Smooth muscle cell (in vitro differentiated cells): Measurements from ENCODE around the gene SVEP1. TPM values are rescaled to one million over a fixed set of nuclear protein-coding genes. Genes with fewer than 3 reads are reported as not detected.

Experiments used
- DNase-seq: peaks from one replicate; lab custom pipeline; 2025; ENCODE audit not compliant: unreplicated experiment; lab: John Stamatoyannopoulos, UW
- H2AFZ ChIP-seq: fragments of 200-600 bp; sonication (generic); 2 replicates; pipeline ENCODE4 v1.6.0; 2016; ENCODE audit warnings: antibody characterized with exemption, low read depth, mild to moderate bottlenecking
- H3F3A ChIP-seq: fragments of 200-600 bp; sonication (generic); 2 replicates; pipeline ENCODE4 v1.6.0; 2017; ENCODE audit warnings: antibody characterized with exemption, low read depth
- H3K27ac ChIP-seq: fragments of 200-600 bp; sonication (generic); 2 replicates; pipeline ENCODE4 v1.5.1; 2016; ENCODE audit warnings: low read depth, mild to moderate bottlenecking
- H3K27me3 ChIP-seq: fragments of 200-600 bp; sonication (generic); 2 replicates; pipeline ENCODE4 v1.6.1; 2016; ENCODE audit warnings: low read depth, mild to moderate bottlenecking
- H3K36me3 ChIP-seq: fragments of 200-600 bp; sonication (generic); 2 replicates; pipeline ENCODE4 v1.5.1; 2016; ENCODE audit warnings: low read depth
- H3K4me1 ChIP-seq: fragments of 200-600 bp; sonication (generic); 2 replicates; pipeline ENCODE4 v1.5.1; 2016; ENCODE audit warnings: low read depth
- H3K4me2 ChIP-seq: fragments of 200-600 bp; sonication (generic); 2 replicates; pipeline ENCODE4 v1.6.0; 2016; ENCODE audit warnings: mild to moderate bottlenecking
- H3K4me3 ChIP-seq: fragments of 200-600 bp; sonication (generic); 2 replicates; pipeline ENCODE4 v1.5.1; 2016; ENCODE audit warnings: mild to moderate bottlenecking
- H3K79me2 ChIP-seq: fragments of 200-600 bp; sonication (generic); 2 replicates; pipeline ENCODE4 v1.6.0; 2016; ENCODE audit warnings: low read depth, mild to moderate bottlenecking
- H3K9ac ChIP-seq: fragments of 200-600 bp; sonication (generic); 2 replicates; pipeline ENCODE4 v1.6.0; 2016; ENCODE audit warnings: low read depth
- H3K9me3 ChIP-seq: fragments of 200-600 bp; sonication (generic); replicated peaks from 2 replicates; pipeline ENCODE4 v1.5.1; 2016; ENCODE audit warnings: low read depth
- H4K20me1 ChIP-seq: fragments of 200-600 bp; sonication (generic); 2 replicates; pipeline ENCODE4 v1.6.0; 2016; ENCODE audit warnings: low read depth
- WGBS: methylation state at CpG from one replicate; pipeline ENCODE4 v1.1.7; 2016; ENCODE audit warnings: low lambda C conversion rate; 5-methylcytosine and 5-hydroxymethylcytosine counted together
- polyA plus RNA-seq: library from polyadenylated mRNA; unstranded; fragments of >200 nt; fragmentation: Nextera tagmentation; extraction: Ambion mirVana; gene quantifications from 2 replicates; pipeline ENCODE4 v1.2.1, GENCODE V29; 2016
- total RNA-seq: library from RNA; depleted of rRNA; stranded (reverse); fragments of >200 nt; gene quantifications from 2 replicates; pipeline ENCODE4 v1.2.3, GENCODE V29; 2014
- TF ChIP-seq, protein P1 (sequence below): fragments of 200-600 bp; sonication (generic); IDR thresholded peaks from 2 replicates; pipeline ENCODE4 v1.5.1; 2017; ENCODE audit warnings: borderline replicate concordance, mild to moderate bottlenecking, antibody characterized with exemption; ENCODE audit not compliant: insufficient read depth, poor library complexity, severe bottlenecking

Gene SVEP1
- total and polyA plus RNA-seq, 2 experiments from 2014 or later, result 6.4 to 14.8 TPM

DNA sequence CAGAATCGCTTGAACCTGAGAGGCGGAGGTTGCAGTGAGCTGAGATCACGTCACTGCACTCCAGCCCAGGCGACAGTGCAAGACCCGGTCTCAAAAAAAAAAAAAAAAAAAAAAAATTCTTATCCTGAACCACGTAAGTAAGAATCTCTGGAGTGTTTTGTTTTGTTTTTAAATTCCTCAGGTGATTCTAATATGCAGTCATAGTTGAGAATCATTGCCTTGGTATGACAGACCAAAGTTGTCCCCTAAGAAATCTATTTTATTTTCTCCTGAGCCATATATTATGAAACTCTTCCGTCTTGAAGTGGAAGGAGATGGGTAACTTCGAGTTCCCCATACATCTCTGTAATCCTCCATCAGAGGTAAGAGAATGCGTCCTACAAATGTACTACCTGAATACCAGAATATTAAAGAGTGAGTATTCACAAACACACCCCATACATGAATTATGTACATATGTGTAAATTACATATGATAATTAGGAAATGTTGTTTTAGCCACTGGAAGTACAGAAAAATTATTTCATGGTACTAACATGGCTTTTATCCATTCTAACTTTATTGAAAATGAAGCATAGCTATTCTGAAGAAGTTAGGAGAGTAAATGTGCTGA, 26.7 kb upstream of the SVEP1 start:
- H3K4me3 ChIP-seq, result no peak overlapping the region
- no peaks in the 10 kb centered on the region for H3K79me2 ChIP-seq
- no peak overlapping the region for H3K4me2 ChIP-seq
- DNase-seq, result no peak
- no peaks in the 10 kb centered on the region for H4K20me1 ChIP-seq
- TF ChIP-seq, protein P1, sequence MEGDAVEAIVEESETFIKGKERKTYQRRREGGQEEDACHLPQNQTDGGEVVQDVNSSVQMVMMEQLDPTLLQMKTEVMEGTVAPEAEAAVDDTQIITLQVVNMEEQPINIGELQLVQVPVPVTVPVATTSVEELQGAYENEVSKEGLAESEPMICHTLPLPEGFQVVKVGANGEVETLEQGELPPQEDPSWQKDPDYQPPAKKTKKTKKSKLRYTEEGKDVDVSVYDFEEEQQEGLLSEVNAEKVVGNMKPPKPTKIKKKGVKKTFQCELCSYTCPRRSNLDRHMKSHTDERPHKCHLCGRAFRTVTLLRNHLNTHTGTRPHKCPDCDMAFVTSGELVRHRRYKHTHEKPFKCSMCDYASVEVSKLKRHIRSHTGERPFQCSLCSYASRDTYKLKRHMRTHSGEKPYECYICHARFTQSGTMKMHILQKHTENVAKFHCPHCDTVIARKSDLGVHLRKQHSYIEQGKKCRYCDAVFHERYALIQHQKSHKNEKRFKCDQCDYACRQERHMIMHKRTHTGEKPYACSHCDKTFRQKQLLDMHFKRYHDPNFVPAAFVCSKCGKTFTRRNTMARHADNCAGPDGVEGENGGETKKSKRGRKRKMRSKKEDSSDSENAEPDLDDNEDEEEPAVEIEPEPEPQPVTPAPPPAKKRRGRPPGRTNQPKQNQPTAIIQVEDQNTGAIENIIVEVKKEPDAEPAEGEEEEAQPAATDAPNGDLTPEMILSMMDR, result no peak
- no peaks in the 10 kb centered on the region for H3K9me3 ChIP-seq
- H3K27me3 ChIP-seq, result no peaks in the 10 kb centered on the region
- no peak overlapping the region for H3K27ac ChIP-seq
- no peaks in the 10 kb centered on the region for H3K36me3 ChIP-seq
- H2AFZ ChIP-seq, result no peak overlapping the region
- 66% methylated on average over 9 of the region's 9 CpGs for WGBS
- H3K9ac ChIP-seq, result no peak overlapping the region
- H3F3A ChIP-seq, result no peaks in the 10 kb centered on the region
- H3K4me1 ChIP-seq, result no peaks in the 10 kb centered on the region

DNA sequence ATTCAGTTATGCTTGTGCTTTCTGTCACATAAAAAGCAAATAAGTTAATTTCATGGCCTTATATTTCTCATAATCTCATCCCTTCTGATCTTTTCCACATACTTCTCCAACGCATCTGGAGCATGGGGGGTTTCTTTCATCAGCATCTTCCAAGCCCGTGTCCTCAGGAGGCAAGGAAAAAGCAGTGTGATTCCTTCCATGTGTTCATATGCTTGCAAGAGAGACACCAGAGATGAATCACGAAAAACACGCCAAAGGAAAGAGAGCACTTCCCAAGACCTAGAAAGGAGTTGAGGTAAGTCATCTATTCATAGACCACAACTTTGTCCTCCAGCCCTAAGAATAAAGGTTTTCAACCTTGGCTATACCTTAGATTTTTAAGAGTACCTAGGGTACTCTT, 26.0 kb upstream of the SVEP1 start:
- Histone ChIP-seq H3K9me3 (no peaks in the 10 kb centered on the region), H3K4me1 (no peaks in the 10 kb centered on the region), H4K20me1 (no peaks in the 10 kb centered on the region), H3K9ac (no peak overlapping the region), H2AFZ (no peak overlapping the region), H3K79me2 (no peaks in the 10 kb centered on the region), H3K27ac (no peak overlapping the region), H3K4me3 (no peak overlapping the region), H3K36me3 (no peaks in the 10 kb centered on the region), H3K27me3 (no peaks in the 10 kb centered on the region), H3K4me2 (no peak overlapping the region), H3F3A (no peaks in the 10 kb centered on the region)
- DNase-seq, result no peak
- 72% methylated on average over 4 of the region's 4 CpGs for WGBS
- TF ChIP-seq, protein P1, result no peak

DNA sequence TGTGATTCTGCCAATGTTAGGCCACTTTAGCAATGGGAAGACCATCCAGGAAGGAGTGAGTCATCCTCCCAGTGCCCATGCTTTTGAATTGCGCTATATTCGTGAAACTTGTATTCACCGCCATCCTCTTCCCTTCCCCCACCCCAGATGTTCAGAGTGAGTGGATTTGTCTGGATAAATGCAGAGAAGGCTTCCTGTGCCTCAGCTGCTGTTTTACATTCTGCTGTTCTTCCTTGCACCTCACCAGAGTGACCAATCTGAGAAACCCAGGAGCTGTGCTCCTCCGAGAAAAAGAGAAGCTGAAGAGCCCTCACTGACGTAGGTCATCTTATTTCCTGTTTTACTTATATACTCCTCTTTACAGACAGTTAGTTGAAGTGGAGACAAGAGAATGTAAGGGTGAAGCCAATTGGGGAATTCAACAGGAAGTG, 24.6 kb upstream of the SVEP1 start:
- peaks cover 3% of the 10 kb centered on the region for H3K4me1 ChIP-seq
- DNase-seq, result no peak
- TF ChIP-seq, protein P1, result no peak
- no peak overlapping the region for H3K27ac ChIP-seq
- WGBS, result 67% methylated on average over 5 of the region's 5 CpGs
- no peaks in the 10 kb centered on the region for H3K27me3 ChIP-seq
- no peak overlapping the region for H3K4me3 ChIP-seq
- no peaks in the 10 kb centered on the region for H3K36me3 ChIP-seq
- H2AFZ ChIP-seq, result no peak overlapping the region
- no peaks in the 10 kb centered on the region for H4K20me1 ChIP-seq
- no peak overlapping the region for H3K9ac ChIP-seq
- H3F3A ChIP-seq, result no peaks in the 10 kb centered on the region
- H3K4me2 ChIP-seq, result no peak overlapping the region
- H3K9me3 ChIP-seq, result no peaks in the 10 kb centered on the region
- H3K79me2 ChIP-seq, result no peaks in the 10 kb centered on the region

DNA sequence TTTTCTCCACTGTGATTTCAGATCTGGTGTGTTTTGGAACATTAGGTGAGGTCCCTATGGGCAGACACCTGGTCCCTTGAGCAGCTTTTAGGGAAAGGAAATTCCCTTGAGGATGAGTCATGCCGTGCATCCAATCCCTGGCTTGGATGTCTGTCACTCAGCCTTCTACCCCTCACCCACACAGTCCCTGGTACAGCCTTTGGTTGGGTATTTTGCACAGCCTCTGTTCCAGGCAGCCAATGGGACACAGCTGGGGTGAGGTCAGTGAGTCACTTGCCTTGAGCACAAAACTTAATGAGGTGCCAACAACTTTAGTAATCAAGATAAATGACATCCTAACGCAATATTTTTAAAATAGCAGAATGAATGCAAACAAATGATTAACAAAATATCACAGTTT, 22.7 kb upstream of the SVEP1 start:
- Histone ChIP-seq H3K79me2 (no peaks in the 10 kb centered on the region), H3K27me3 (no peaks in the 10 kb centered on the region), H3K9me3 (no peaks in the 10 kb centered on the region), H3K4me1 (peaks cover 3% of the 10 kb centered on the region), H3F3A (no peaks in the 10 kb centered on the region), H4K20me1 (no peaks in the 10 kb centered on the region), H3K9ac (no peak overlapping the region), H3K36me3 (no peaks in the 10 kb centered on the region), H3K4me2 (no peak overlapping the region), H3K4me3 (no peak overlapping the region), H3K27ac (no peak overlapping the region), H2AFZ (no peak overlapping the region)
- DNase-seq, result no peak
- TF ChIP-seq, protein P1, result no peak
- WGBS, result 38% methylated on average over 2 of the region's 2 CpGs
